HEK293 (cell line): ENCODE measurements around the gene STX4.

Source experiments
- CTCF ChIA-PET: fragments of 350-600 bp; formaldehyde crosslinking; extraction: SDS; loops from one replicate; lab custom pipeline; 2021; ENCODE audit warnings: antibody characterized with exemption; lab: Yijun Ruan, JAX
- POLR2A ChIA-PET: fragments of 300-600 bp; formaldehyde crosslinking; extraction: SDS; loops from one replicate; lab custom pipeline; 2020; ENCODE audit warnings: antibody characterized with exemption, inconsistent platforms; lab: Yijun Ruan, JAX
- H3K27ac ChIP-seq: fragments of 200-500 bp; sonication (Bioruptor generic); 2 replicates; pipeline ENCODE4 v1.5.1; 2014; ENCODE audit warnings: low read depth, low read length, control low read depth, inconsistent platforms; ENCODE audit errors: extremely low read depth
- H3K36me3 ChIP-seq, 2 experiments: fragments of 200-500 bp in 1 of 2; sonication (Bioruptor generic) in 1 of 2; 1 replicate in 1 of 2; 2 replicates in 1 of 2; pipeline ENCODE4 v1.5.1; 2014 to 2017; ENCODE audit warnings: inconsistent platforms in 2 of 2, low read length in 2 of 2; ENCODE audit not compliant: control insufficient read depth in 2 of 2, insufficient read depth in 1 of 2
- H3K4me1 ChIP-seq: fragments of 200-500 bp; sonication (Bioruptor generic); 2 replicates; pipeline ENCODE4 v1.5.1; 2014; ENCODE audit warnings: mild to moderate bottlenecking, low read length, inconsistent platforms; ENCODE audit not compliant: control insufficient read depth, insufficient read depth
- H3K4me3 ChIP-seq: 2 replicates; pipeline ENCODE4 v1.5.1; 2011; ENCODE audit warnings: low read depth, mild to moderate bottlenecking, control low read depth, low read length, moderate library complexity
- H3K9me3 ChIP-seq: fragments of 200-500 bp; sonication (Bioruptor generic); 2 replicates; pipeline ENCODE4 v1.5.1; 2014; ENCODE audit warnings: low read depth, low read length, inconsistent platforms; ENCODE audit not compliant: control insufficient read depth, insufficient read depth
- EGR2 ChIP-seq: fragments of 450-650 bp; formaldehyde crosslinking; IDR thresholded peaks from 2 replicates; pipeline ENCODE4 v1.5.1; 2016; ENCODE audit warnings: low read depth, missing biosample characterization, missing genetic modification characterization
- ELK4 ChIP-seq: IDR thresholded peaks from 2 replicates; pipeline ENCODE4 v1.6.1; 2011; ENCODE audit warnings: mild to moderate bottlenecking, low read depth, low read length, borderline replicate concordance
- GLIS2 ChIP-seq: fragments of 450-650 bp; formaldehyde crosslinking; IDR thresholded peaks from 2 replicates; pipeline ENCODE4 v1.5.1; 2016; ENCODE audit warnings: missing biosample characterization, missing genetic modification characterization
- HOXD13 ChIP-seq: sonication (generic); formaldehyde crosslinking; IDR thresholded peaks from 2 replicates; pipeline ENCODE4 v1.8.0; 2022; ENCODE audit warnings: missing genetic modification reagents, borderline replicate concordance
- KLF10 ChIP-seq: fragments of 450-650 bp; IDR thresholded peaks from 2 replicates; pipeline ENCODE4 v1.5.1; 2018; ENCODE audit warnings: missing biosample characterization, mild to moderate bottlenecking, missing genetic modification characterization
- OVOL3 ChIP-seq: fragments of 450-650 bp; formaldehyde crosslinking; IDR thresholded peaks from 2 replicates; pipeline ENCODE4 v1.5.1; 2016; ENCODE audit warnings: missing biosample characterization, missing genetic modification characterization
- SP2 ChIP-seq: fragments of 450-650 bp; formaldehyde crosslinking; IDR thresholded peaks from 2 replicates; pipeline ENCODE4 v1.5.1; 2016; ENCODE audit warnings: missing biosample characterization, missing genetic modification characterization
- YY2 ChIP-seq: fragments of 450-650 bp; formaldehyde crosslinking; IDR thresholded peaks from 2 replicates; pipeline ENCODE4 v1.5.1; 2016; ENCODE audit warnings: missing biosample characterization, missing genetic modification characterization
- ZBTB17 ChIP-seq: fragments of 450-650 bp; formaldehyde crosslinking; IDR thresholded peaks from 2 replicates; pipeline ENCODE4 v1.5.1; 2016; ENCODE audit warnings: missing biosample characterization, missing genetic modification characterization
- ZBTB20 ChIP-seq: fragments of 450-650 bp; formaldehyde crosslinking; IDR thresholded peaks from 2 replicates; pipeline ENCODE4 v1.5.1; 2016; ENCODE audit warnings: missing biosample characterization, missing genetic modification characterization
- ZBTB44 ChIP-seq: fragments of 450-650 bp; IDR thresholded peaks from 2 replicates; pipeline ENCODE4 v1.5.1; 2018; ENCODE audit warnings: missing biosample characterization, mild to moderate bottlenecking, missing genetic modification characterization
- ZBTB48 ChIP-seq: fragments of 450-650 bp; formaldehyde crosslinking; IDR thresholded peaks from 2 replicates; pipeline ENCODE4 v1.5.1; 2016; ENCODE audit warnings: missing biosample characterization, missing genetic modification characterization
- ZBTB6 ChIP-seq: fragments of 450-650 bp; formaldehyde crosslinking; IDR thresholded peaks from 2 replicates; pipeline ENCODE4 v1.5.1; 2017; ENCODE audit warnings: missing biosample characterization, missing genetic modification characterization
- ZBTB8A ChIP-seq: fragments of 450-650 bp; formaldehyde crosslinking; IDR thresholded peaks from 2 replicates; pipeline ENCODE4 v1.5.1; 2016; ENCODE audit warnings: missing biosample characterization, missing genetic modification characterization
- ZNF10 ChIP-seq: fragments of 450-650 bp; formaldehyde crosslinking; IDR thresholded peaks from 2 replicates; pipeline ENCODE4 v1.5.1; 2017; ENCODE audit warnings: missing biosample characterization, missing genetic modification characterization
- ZNF140 ChIP-seq: fragments of 450-650 bp; formaldehyde crosslinking; IDR thresholded peaks from 2 replicates; pipeline ENCODE4 v1.5.1; 2016; ENCODE audit warnings: missing biosample characterization, missing genetic modification characterization
- ZNF202 ChIP-seq: fragments of 450-650 bp; formaldehyde crosslinking; IDR thresholded peaks from 2 replicates; pipeline ENCODE4 v1.5.1; 2016; ENCODE audit warnings: missing biosample characterization, missing genetic modification characterization, borderline replicate concordance
- ZNF214 ChIP-seq: fragments of 450-650 bp; formaldehyde crosslinking; IDR thresholded peaks from 2 replicates; pipeline ENCODE4 v1.5.1; 2017; ENCODE audit warnings: missing biosample characterization, mild to moderate bottlenecking, missing genetic modification characterization, borderline replicate concordance
- ZNF433 ChIP-seq: fragments of 450-650 bp; formaldehyde crosslinking; IDR thresholded peaks from 2 replicates; pipeline ENCODE4 v1.5.1; 2016; ENCODE audit warnings: missing biosample characterization, missing genetic modification characterization, low read depth
- ZNF48 ChIP-seq: fragments of 450-650 bp; formaldehyde crosslinking; IDR thresholded peaks from 2 replicates; pipeline ENCODE4 v1.5.1; 2016; ENCODE audit warnings: missing biosample characterization, missing genetic modification characterization
- ZNF514 ChIP-seq: fragments of 450-650 bp; formaldehyde crosslinking; IDR thresholded peaks from 2 replicates; pipeline ENCODE4 v1.5.1; 2016; ENCODE audit warnings: missing biosample characterization, missing genetic modification characterization
- ZNF555 ChIP-seq: fragments of 450-650 bp; formaldehyde crosslinking; conservative IDR thresholded peaks from 2 replicates; pipeline ENCODE4 v1.5.1; 2017; ENCODE audit warnings: missing biosample characterization, mild to moderate bottlenecking, missing genetic modification characterization, inconsistent platforms
- ZNF580 ChIP-seq: fragments of 450-650 bp; formaldehyde crosslinking; IDR thresholded peaks from 2 replicates; pipeline ENCODE4 v1.5.1; 2016; ENCODE audit warnings: missing biosample characterization, missing genetic modification characterization
- ZNF585B ChIP-seq: fragments of 450-650 bp; formaldehyde crosslinking; IDR thresholded peaks from 2 replicates; pipeline ENCODE4 v1.5.1; 2016; ENCODE audit warnings: missing biosample characterization, missing genetic modification characterization
- ZNF629 ChIP-seq: fragments of 450-650 bp; formaldehyde crosslinking; IDR thresholded peaks from 2 replicates; pipeline ENCODE4 v1.5.1; 2017; ENCODE audit warnings: missing biosample characterization, missing genetic modification characterization
- ZNF768 ChIP-seq: fragments of 450-650 bp; formaldehyde crosslinking; IDR thresholded peaks from 2 replicates; pipeline ENCODE4 v1.5.1; 2018; ENCODE audit warnings: missing biosample characterization, mild to moderate bottlenecking, missing genetic modification characterization
- ZNF777 ChIP-seq: fragments of 450-650 bp; formaldehyde crosslinking; IDR thresholded peaks from 2 replicates; pipeline ENCODE4 v1.5.1; 2017; ENCODE audit warnings: missing biosample characterization, missing genetic modification characterization, borderline replicate concordance

The STX4 gene

GRCh38 chr16:31085873-31086628 lies 52.7 kb downstream of the STX4 start (continued):
- TF ChIP-seq ZNF585B (tag by site-specific recombination) (no peak), ZNF10 (tag by site-specific recombination) (no peak), ZBTB48 (tag by site-specific recombination) (no peak), OVOL3 (tag by site-specific recombination) (no peak), ZNF48 (tag by site-specific recombination) (no peak), ZBTB6 (tag by site-specific recombination) (peak; percentile 68; the same call in 1 of the 2 replicates), ZNF580 (tag by site-specific recombination) (no peak), ZNF214 (no peak), ZNF202 (tag by site-specific recombination) (no peak), ZNF629 (tag by site-specific recombination) (no peak), ZBTB8A (tag by site-specific recombination) (no peak), ZNF768 (tag by site-specific recombination) (no peak), ZBTB20 (peak; percentile 49; the same call in 1 of the 2 replicates), GLIS2 (tag by site-specific recombination) (peak; percentile 26; the same call in 1 of the 2 replicates), KLF10 (tag by site-specific recombination) (no peak), ZNF514 (tag by site-specific recombination) (no peak), SP2 (0 out of 2 replicates have a peak, but pooled peaks have one; percentile 2), ELK4 (no peak), ZBTB17 (tag by site-specific recombination) (0 out of 2 replicates have a peak, but pooled peaks have one; percentile 13), ZNF555 (no peak), ZNF777 (tag by site-specific recombination) (no peak), HOXD13 (CRISPR knock-in tag) (no peak), ZNF433 (no peak)

- H3K4me3 ChIP-seq = no peak overlapping the region
- no peaks in the 10 kb centered on the region for H3K4me1 ChIP-seq
- H3K36me3 ChIP-seq = peaks cover 0 to 58% of the 10 kb centered on the region in 2 experiments; a peak in 2 of 3 replicates
- ChIA-PET POLR2A (interaction anchor here (2.3 to 2.7 kb wide), 2 partner anchors 13 to 31 kb away, joined by 11 to 12 read pairs; partner anchors contain the start of genes KAT8, ZNF646 and ZNF668), CTCF (no interaction called here)
- no peaks in the 10 kb centered on the region for H3K9me3 ChIP-seq
- TF ChIP-seq ZNF140 (tag by site-specific recombination) (no peak), SP2 (0 out of 2 replicates have a peak, but pooled peaks have one; percentile 3), EGR2 (0 out of 2 replicates have a peak, but pooled peaks have one; percentile 18), ZBTB44 (tag by site-specific recombination) (no peak), YY2 (tag by site-specific recombination) (no peak)
- TF ChIP-seq, all 188 proteins: peak for 2
- no peak overlapping the region for H3K27ac ChIP-seq
Measured at GRCh38 chr16:31086629-31086906, 53.2 kb downstream of the STX4 start.
